ENCODE measurements around the gene NIPA2. TPM values are rescaled to one million over a fixed set of nuclear protein-coding genes. Genes with fewer than 3 reads are reported as not detected.
A peak's percentile ranks its signal among the peaks of the same experiment; 100 is the strongest.
"Not testable (repeated sequence)": the region's sequence is repeated elsewhere in the genome, so short reads cannot be mapped to it uniquely, and the experiment has no call there.

NIPA2 gene
- total RNA-seq = 19.2 TPM
- long read RNA-seq, transcript NIPA2-204 (7 exons, 3,130 nt) = minor isoform, 5 of 67 reads
- long read RNA-seq, transcript NIPA2-203 (6 exons, 2,280 nt) = major isoform, 8 of 67 reads
- long read RNA-seq, transcript NIPA2-201 (8 exons, 3,233 nt) = minor isoform, 7 of 67 reads
- long read RNA-seq, partial matches to known transcripts = 10 of 67 reads
- long read RNA-seq, other reads (novel, unspliced or antisense) = 37 of 67 reads

DNA sequence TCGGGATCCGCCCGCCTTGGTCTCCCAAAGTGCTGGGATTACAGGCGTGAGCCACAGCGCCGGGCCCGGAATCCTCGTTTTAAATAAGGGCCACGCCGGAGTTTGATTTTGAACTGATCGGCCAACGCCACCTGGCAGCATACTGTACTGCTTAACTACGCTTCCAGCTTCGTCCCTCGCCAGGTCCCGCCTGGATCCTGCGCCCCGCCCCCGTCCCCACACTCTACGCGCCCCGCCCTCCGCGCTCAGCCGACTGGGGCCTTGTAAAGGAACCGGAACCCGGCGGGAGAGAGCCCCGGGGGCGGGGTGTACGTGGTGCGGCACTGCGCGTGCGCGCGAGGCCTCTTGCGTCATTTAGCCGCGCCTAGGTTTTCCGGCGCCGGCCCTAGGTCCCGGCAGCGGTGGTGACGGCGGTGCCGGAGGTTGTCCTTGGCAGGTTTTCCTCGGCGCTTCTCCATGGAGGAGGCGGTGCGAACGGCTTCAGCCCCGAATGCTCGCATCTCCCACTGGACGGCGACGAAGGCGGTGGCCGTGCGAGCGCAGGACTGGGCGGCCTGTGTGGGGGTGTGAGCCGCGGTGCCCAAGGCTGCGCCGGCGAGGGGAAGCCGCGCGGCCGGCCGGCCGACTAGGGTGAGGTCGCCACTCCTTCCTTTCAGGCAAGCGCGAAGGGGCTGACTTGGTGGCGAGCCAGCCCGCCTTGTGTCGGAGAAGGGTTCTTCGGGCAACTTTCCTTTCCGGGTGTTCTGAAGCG, at the start of gene NIPA2:
NIPA2 (plus strand) TSS at position 375 of the 751 bp plus-strand sequence. CDS start 13,066 bp downstream, outside the sequence.
- intact Hi-C loops (cut with DNase I) = no loop called here

DNA sequence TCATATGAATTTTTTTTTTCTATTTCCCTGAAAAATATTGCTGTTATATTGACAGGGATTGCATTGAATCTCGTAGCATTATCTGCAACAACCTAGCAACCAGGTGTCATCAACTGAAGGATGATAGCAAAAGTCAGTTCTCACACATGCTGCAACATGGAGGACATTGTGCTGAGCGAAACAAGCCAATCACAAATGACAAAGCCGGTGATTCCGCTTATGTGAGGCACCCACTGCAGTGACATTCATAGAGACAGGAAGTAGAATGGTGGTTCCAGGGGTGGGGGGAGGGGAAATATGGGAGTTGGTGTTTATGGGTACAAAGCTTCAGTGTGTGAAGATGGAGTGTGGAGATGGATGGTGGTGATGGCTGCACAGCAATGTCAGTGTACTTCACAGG, 44.4 kb upstream of the NIPA2 start:
- no peak for ATAC-seq (ENCODE audit: poor library complexity)
- DNase-seq = no peak
- intact Hi-C loops (cut with DNase I) = no loop called here

More for the DNA sequence above, at the start of gene NIPA2:
- DNase-seq (peak; percentile 99), ATAC-seq (ENCODE audit: poor library complexity) (peak; percentile 99)

DNA sequence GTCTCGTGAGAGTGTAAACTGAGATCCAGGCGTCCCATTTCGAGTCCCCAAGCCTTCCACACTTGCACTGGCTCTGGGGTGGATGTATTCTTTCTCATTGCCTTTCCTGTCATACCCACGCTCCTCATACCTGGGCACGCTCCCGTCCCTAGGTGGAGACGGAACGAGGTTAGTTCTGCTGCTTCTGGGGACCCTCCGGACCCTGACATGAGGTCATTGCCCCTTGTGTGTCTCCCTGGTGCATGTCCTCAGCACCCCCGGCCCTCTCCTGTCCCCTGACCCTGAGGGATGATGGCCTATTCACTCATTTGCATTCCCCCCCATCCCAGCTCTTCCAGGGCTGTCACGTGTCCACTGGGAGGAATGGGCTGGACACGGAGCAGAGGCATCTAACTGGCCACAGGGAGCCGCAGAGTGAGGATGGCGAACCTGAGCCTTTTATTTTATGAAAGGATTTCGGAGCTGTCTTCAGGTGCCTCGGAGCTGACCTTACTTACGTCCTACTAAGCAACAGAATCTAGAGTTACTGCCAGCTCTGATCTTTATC, 43.8 kb upstream of the NIPA2 start:
- intact Hi-C loops (cut with DNase I) = no loop called here
- no peak for ATAC-seq (ENCODE audit: poor library complexity)
- no peak for DNase-seq

DNA sequence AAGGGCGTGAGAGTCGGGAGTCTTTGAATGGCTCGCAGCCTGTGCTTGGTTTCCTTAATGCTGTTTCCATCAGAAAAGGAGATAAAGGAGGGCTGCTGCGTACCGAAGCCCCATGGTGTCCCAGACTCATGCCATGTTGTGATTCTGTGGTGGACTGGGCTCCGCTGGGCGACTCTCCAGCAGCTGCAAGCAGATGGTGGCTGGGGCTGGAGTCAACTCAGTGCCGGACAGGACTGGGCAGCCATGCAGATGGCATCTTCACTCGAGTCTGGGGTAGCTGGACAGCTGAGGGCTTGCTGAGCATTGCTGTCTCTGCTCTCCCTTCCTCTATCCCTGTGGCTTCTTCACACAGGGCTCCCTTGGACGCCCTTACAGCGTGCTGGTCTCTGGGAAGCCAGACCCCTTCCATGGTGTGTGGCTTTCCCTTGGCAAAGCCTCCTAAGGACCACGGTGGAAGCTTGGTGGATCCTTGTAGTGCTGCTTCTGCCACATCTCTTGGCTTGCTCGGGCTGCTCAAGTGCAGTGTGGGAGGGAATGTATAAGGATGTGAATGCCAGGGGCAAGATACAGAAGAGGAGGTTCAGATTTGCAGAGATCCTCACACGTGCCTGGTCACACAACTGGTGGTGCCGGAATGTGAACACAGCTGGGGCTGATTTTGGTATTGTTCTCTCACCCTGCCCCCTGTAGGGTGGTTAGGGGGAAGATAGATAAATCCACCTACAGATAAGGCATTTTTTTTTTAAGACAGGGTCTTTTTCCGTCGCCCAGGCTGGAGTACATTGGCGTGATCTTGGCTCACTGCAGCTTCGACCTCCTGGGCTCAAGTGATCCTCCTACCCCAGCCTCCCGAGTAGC, 43.0 kb upstream of the NIPA2 start:
- DNase-seq (no peak), ATAC-seq (ENCODE audit: poor library complexity) (no peak)
- intact Hi-C loops (cut with DNase I) = no loop called here

DNA sequence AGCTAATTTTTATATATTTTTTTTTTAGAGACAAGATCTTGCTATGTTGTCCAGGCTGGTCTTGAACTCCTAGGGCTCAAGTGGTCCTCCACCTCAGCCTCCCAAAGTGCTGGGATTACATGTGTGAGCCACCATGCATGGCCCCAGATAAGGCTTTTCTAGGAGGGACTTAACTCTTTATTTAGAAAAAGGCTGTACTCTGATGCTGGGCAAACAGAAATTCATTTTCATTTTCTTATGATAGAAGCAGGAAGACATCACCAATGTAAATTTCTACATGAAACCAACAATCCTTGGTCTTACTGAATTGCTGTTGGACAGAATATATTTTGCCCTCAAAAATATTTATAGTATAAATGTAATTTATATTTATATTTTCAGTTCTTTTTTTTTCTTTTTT, 42.4 kb upstream of the NIPA2 start:
- no peak for DNase-seq
- no peak for ATAC-seq (ENCODE audit: poor library complexity)
- intact Hi-C loops (cut with DNase I) = no loop called here

DNA sequence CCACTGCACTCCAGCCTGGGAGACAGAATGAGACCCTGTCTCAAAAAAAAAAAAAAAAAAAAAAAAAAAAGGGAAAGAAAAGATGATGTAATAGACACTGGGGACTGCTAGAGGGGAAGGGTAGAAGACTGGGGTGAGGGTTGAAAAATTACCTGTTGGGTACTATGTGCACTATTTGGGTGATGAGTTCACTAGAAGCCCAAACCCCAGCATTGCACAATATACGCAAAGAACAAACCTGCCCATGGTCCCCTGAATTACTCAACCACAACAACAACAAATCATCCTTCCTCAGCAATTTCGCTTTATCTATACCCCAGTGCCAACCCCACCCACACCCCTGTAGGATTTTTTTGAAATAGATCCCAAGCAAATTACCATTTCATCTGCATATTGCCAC, 38.6 kb upstream of the NIPA2 start:
- intact Hi-C loops (cut with DNase I) = no loop called here
- ATAC-seq (ENCODE audit: poor library complexity) (no peak), DNase-seq (no peak)

DNA sequence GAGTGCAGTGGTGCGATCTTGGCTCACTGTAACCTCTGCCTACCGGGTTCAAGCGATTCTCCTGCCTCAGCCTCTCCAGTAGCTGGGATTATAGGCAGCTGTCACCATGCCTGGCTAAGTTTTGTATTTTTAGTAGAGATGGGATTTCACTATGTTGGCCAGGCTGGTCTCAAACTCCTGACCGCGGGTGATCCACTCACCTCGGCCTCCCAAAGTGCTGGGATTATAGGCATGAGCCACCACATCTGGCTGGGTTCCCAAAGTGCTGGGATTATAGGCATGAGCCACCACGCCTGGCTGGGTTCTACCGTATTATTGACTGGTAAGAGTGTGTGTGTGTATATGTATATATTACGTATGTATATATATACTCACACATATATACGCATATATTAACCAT, 35.5 kb upstream of the NIPA2 start:
- DNase-seq; ATAC-seq (ENCODE audit: poor library complexity); intact Hi-C loops (cut with DNase I): not testable (repeated sequence)

DNA sequence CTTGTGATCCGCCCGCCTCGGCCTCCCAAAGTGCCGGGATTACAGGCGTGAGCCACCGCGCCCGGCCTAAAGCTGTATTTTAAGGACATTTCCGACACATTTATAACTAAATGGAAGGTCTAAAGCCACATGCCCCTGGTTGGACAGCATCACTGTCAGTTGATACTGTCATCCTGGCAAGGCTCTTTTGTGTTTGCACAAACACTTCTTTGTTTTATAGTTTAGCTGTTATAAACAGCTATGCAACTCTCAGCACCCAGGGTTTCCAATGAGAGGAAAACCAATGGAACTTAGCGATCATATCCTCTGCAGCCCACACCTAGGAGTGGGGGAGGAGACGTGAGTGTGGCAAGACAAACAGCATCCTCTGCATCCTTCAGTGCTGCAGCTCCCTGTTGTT, 32.3 kb upstream of the NIPA2 start:
- intact Hi-C loops (cut with DNase I) = no loop called here
- DNase-seq (no peak), ATAC-seq (ENCODE audit: poor library complexity) (no peak)

DNA sequence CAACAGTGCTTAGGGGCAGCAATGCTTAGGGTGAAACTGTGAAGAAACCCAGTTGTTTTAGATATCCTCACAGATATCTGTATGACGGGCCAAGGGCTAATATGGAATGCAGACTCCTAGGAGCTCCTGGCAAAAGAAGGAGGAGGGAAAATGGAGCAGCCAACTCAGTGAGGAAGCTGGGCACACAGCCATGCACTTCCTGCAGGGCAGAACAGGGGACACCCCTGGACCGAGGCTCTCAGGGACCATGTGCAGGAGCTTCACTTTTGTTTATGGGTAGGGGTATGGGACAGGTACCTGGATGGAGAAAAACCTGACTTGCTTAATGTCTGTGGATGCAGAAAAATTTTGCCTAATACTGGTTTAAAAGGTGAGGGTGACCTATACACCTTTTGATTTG, 31.8 kb upstream of the NIPA2 start:
- no peak for DNase-seq
- intact Hi-C loops (cut with DNase I) = no loop called here
- peak; percentile 56 for ATAC-seq (ENCODE audit: poor library complexity)

DNA sequence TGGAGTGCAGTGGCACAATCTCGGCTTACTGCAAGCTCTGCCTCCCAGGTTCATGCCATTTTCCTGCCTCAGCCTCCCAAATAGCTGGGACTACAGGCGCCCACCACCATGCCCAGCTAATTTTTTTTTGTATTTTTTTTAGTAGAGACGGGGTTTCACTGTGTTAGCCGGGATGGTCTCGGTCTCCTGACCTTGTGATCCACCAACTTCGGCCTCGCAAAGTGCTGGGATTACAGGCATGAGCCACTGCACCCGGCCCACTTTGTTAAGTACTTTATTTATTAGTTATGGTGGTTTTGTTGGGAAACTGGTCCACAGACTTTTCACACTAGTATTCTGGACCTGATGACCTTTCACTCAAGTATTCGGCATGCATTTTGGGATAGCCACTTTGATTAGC, 30.6 kb upstream of the NIPA2 start:
- intact Hi-C loops (cut with DNase I); DNase-seq; ATAC-seq (ENCODE audit: poor library complexity): not testable (repeated sequence)

DNA sequence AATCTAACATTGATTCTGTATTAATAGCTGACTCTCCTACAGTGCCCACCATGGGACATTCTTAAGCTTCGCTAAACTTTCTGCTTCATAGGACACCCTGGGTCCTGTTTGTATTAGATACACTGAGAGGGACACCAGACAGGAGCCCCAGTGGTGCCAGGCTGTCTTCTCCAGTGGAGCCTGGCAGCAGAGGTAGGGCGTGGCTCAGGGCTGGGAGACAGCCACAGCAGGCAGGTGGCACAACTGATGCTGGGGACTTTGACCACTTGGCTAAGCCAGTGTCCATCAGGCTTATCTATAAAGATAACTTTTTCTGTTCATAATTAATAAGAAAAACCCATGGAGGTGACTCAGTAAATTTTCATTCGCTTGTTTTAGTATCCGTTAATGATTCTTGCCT, 30.2 kb upstream of the NIPA2 start:
- intact Hi-C loops (cut with DNase I) = no loop called here
- DNase-seq (no peak), ATAC-seq (ENCODE audit: poor library complexity) (no peak)

DNA sequence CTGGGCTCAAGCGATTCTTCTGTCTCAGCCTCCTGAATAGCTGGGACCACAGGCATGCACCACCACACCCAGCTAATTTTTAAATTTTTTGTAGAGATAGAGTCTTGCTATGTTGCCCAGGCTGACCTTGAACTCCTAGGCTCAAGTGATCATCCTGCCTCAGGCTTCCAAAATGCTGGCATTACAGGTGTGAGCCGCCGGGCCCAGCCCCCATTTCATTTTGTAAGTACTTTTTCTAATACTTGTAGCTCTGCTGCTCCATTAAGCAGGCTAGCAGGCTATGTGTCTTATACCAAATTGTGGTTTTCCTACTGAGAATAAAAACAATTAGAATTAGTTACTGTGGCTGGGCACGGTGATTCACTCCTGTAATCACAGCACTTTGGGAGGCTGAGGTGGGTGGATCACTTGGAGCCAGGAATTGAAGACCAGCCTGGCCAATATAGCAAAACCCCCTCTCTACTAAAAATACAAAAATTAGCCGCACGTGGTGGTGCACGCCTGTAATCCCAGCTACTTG, 29.6 kb upstream of the NIPA2 start:
- no peak for ATAC-seq (ENCODE audit: poor library complexity)
- intact Hi-C loops (cut with DNase I) = no loop called here
- no peak for DNase-seq

DNA sequence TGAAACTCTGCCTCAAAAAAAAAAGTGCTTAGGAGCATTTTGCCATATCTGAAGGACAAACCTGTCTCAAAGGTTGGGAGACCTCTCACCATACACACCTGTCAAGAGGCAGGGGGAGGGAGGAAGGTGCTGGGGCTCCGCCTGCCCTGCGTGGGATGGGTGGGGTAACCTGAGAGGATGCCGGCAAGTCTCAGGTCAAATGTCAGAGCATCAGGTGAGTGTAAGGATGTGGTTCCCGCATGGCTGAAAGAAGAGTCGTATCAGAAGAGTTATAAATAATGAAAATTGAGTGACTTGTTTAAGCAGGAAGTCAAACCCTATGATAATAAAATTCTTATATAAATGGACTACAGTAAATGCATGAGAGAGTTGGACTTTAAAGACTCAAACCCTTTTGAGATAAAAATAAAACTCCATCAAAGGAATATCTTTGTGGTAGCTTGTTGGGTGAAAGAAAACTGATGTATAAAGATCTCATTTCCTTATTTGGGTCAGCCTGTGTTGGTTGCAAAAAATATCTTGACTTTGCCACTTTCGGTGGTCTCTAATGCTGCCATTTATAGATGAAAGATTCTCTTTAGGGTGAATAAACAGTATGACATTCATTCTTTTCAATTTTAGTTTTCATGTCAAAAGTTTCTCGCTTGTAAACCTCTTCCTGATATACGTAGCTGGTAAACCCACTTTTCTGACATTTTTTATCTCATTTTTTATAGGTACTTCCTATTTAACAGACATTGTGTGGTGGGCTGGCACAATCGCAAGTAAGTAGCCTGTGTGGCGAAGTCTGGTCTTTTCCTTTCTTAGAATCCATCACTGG, 28.2 kb upstream of the NIPA2 start:
- no peak for DNase-seq
- intact Hi-C loops (cut with DNase I) = no loop called here
- ATAC-seq (ENCODE audit: poor library complexity) = no peak

DNA sequence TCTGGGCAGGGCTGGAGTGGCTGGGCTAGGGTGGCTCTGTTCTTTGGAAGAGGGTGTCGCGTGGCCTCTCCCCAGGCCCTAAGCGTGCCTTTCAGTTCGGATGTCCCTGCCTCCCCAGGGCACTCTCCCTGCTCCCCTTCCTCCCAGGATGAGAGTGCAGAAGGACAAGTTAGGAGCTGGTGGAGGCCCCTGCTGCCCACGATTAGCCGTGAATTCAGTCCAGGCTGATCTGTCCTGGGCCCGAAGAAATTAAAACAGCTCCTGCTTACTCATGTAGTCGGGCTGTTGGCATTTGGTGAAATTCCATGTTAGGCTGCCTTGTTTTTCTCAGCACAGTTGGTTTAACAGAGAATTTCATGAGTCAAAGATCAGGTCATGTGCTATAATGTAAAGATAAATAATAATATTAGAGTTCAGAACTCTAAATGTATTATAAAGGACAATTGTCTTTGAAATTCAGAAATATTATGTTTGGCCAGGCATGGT, 27.6 kb upstream of the NIPA2 start:
- ATAC-seq (ENCODE audit: poor library complexity) (no peak), DNase-seq (no peak)
- intact Hi-C loops (cut with DNase I) = no loop called here

DNA sequence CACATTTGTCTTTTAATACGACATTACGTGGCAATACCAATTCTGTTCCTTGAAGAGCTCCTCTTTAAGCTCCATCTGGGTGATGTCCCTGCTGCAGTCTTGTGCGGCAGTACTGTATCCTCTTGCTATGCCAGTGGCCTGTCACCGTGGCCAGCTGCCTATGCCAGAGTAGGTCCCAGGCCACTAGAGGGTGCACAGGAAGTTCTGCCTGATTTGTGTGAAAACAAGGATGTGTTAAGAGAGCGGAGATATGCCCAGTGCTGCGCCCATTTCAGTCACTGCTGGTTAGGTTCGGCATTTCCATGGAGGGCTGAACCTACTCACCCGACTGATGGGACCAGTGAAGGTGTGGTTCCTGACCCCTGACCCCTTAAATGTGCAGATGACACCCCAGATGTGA, 26.8 kb upstream of the NIPA2 start:
- ATAC-seq (ENCODE audit: poor library complexity) (peak; percentile 38), DNase-seq (peak; percentile 53)
- intact Hi-C loops (cut with DNase I) = no loop called here

DNA sequence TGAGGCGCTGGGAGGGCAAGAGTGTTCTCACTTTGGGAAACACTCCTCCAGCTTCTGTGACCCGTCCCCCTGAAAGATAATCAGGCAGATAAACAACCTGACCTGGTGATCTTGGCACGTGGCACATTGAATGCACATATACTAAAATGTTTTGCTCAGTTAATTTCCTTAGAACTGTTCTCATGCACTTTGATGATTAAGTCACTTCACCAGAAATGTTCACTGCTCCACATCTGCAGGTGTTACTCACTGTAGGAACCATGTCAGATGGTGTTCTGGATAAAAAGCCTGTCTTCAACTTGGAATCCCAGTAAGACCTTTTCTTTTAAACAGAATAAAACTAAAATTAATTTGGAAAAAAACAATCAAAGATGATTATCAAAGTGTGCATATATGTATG, 24.6 kb upstream of the NIPA2 start:
- intact Hi-C loops (cut with DNase I) = no loop called here
- no peak for DNase-seq
- ATAC-seq (ENCODE audit: poor library complexity) = no peak

DNA sequence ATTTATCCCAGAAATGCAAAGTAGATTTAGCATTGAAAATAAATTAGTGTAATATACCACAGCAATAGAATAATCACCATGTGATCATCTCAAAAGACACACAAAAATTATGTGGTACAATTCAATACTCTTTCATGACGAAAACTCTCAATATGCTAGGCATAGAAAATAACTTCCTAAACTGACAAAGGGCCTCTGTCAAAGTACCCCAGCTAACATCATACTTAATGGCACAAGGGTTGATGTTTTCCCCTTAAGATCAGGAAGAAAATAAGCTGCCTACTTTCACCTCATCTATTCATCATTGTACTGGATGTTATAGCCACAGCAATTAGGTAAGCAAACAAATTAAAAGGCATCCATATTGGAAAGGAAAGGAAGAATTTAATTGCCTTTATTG, 22.7 kb upstream of the NIPA2 start:
- no peak for DNase-seq
- ATAC-seq (ENCODE audit: poor library complexity) = no peak
- intact Hi-C loops (cut with DNase I) = no loop called here

DNA sequence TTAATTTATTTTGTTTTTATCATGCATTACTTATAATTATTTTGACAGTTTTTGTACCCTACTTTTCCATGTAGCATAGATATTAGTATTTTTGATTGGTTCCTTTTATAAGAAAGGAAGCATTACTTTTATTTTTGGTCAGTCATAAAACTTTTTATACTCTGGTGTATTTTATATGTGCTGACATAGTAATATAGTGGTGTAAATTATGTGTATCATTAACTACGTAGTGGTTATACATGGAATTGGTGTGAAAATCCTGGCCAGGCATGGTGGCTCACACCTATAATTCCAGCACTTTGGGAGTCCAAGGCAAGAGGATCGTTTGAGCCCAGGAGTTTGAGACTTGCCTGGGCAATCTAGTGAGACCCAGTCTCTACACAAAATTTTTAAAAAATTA, 18.8 kb upstream of the NIPA2 start:
- ATAC-seq (ENCODE audit: poor library complexity) (no peak), DNase-seq (no peak)
- intact Hi-C loops (cut with DNase I) = no loop called here

Measured in Right ventricle myocardium superior (tissue), 1 donor.